ENCODE data around the gene ZNF22.
A peak's percentile ranks its signal among the peaks of the same experiment; 100 is the strongest.

The ZNF22 gene

DNA sequence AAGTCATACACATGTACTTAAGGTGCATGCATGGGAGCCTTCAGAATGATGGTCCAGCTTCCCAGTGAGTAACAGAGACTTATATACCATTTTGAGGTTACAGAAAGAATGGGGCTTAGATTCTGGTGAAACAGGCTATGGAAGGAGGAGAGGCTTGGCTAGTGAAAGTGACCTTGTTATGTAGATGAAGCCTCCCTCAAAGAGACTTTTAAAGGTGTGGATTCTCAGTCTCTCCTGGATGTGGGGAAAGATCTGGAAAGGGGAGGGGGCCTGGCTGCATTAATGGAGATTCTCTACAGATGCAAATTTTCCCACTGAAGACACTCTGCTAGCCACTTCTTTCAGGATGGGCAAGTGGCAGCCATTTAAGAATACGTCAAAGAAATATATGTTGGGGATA lies 35.6 kb upstream of the ZNF22 start:
- DNase-seq (ENCODE audit: low read depth in 2 of 2): no peak

DNA sequence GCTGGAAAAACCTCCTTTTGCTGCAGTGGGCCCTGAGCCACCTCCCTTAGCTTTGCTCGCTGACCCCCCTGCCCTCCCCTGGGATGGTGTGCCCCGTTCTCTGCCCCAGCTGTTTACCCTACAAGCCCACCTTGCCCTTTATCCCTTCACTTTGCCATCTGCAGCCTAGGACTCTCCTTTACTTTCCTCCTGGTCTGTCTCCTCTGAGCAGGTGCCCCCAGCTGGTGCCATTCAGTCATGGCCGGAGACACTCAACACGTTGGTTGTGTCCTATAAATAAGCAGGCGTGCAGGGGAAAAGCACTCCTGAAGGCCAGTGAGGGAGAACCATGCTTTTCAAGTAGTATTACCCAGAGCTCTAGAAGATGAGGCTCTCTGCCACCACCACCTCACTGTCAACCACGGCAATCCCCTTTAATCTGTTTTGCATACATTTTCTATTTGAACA lies 35.0 kb upstream of the ZNF22 start:
- no peak for DNase-seq (ENCODE audit: low read depth in 2 of 2)

- DNase-seq (ENCODE audit: low read depth in 2 of 2): no peak
Measured at GRCh38 chr10:44966129-44966815, 34.5 kb upstream of the ZNF22 start.

DNA sequence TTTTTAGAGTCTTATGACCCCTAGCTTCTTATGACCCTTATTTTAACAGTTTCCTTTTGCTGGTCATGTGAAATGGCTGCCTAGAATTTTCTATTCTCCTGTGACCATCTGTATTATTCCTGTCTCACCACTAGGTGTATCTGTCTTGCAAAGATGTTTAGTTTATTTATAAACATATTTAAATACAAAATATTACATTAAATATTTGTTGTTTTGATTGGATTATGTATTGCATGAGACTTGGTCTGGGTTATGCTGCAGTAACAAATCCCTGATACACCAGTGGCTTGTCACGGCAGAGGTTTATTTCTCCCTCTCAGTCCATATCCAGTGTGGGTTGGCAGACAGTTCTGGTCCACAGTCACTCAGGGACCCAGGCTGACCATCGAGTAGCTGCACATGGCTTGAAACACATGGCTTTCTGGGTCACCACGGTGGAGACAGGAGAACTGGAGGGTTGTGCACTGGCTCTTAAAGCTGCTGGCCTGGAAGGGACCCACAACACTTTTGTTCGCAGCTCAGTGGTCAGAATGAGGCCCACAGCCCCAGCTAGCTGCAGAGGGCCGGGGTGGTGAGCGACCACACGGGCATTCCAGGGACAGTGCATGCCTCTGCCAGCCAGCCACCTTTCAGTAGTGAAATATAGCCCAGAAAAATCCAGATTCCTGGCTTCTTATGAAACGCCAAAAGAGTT lies 33.8 kb upstream of the ZNF22 start:
- DNase-seq (ENCODE audit: low read depth in 2 of 2): no peak

- no peak for DNase-seq (ENCODE audit: low read depth in 2 of 2)
Measured at GRCh38 chr10:44967616-44968015, 33.1 kb upstream of the ZNF22 start.

DNA sequence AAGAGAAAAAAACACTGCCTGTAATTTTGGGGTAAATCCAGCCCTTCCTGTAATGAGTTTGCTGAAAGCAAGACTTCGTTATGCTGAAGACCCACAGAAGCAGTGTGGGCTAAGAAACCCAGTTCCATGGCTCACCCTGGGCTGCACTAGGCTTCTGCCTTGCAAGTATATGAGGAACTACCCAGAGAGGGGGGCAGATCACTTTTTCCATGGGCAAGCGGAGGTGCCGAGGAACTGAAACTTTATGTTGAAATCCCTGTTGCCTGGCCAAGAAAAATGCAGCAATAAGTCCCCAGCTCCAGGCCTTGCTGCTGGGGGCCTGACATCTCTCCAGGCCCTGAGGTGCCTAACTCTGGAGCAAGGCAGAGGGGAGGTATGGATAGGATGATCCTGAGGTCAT lies 32.6 kb upstream of the ZNF22 start:
- DNase-seq (ENCODE audit: low read depth in 2 of 2): no peak

DNA sequence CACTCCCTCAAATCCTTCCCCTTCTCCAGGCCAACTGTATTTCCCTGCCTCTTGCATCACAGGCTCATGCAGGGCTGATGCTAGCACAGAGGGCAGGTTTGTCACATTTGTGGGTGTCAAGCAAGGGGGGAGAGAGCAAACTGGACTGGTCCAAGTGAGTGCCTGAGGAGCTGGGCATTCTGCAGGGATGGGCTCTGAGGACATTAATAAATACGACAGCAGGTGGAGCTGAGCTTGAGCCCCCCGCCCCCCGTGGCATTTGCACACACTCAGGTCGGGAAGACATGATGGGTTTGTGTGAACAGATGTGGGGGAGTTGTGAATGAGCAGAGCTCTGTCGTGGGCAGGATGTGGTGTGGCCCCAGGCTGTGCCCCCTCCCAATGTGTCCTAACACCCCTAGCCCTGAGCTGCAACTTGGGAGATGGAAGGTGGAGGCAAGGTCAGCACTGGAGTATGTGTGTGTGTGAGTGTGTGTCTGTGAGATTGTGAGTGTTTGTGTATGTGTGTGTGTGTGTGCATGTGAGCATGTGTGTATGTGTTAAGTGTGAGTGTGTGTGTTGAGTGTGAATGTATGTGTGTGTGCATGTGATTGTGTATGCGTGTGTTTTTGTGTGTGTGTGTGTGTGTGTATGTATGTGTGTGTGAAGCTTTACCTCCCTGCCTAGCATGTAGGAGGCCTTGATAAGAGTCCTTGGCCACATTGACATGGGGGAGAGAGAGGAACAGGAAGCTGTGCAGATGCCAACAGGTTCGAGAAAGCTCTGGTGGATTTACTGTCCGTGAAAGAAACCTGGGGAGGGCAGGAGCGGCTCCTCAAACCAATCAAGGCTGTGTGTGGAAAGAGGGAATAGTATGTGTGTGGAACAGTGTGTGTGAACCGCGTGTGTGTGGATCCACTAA lies 32.0 kb upstream of the ZNF22 start:
- DNase-seq (ENCODE audit: low read depth in 2 of 2): no peak

GRCh38 chr10:44969854-44970253 lies 30.9 kb upstream of the ZNF22 start:
- DNase-seq (ENCODE audit: low read depth in 2 of 2): no peak

GRCh38 chr10:44970812-44971395 lies 29.8 kb upstream of the ZNF22 start:
- DNase-seq (ENCODE audit: low read depth in 2 of 2): no peak

DNA sequence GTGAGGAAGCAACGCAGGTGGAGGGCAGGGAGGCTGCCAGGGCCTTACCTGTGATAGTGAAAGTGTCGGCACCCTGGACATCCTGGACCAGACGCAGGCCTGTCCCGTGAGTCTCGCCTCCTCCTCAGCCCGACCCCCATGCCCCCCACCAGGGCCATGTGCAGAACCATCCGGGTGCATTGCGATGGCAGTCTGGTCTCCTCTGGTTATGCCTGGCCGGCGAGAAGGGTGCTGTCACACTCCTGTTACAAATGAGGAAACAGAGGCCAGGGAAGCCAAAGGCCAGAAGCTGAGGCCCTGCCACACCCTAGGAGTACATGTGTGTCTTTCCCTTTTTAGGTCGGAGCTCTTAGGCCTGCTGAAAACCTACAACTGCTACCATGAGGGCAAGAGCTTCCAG lies 29.3 kb upstream of the ZNF22 start:
- DNase-seq (ENCODE audit: low read depth in 2 of 2): no peak

DNA sequence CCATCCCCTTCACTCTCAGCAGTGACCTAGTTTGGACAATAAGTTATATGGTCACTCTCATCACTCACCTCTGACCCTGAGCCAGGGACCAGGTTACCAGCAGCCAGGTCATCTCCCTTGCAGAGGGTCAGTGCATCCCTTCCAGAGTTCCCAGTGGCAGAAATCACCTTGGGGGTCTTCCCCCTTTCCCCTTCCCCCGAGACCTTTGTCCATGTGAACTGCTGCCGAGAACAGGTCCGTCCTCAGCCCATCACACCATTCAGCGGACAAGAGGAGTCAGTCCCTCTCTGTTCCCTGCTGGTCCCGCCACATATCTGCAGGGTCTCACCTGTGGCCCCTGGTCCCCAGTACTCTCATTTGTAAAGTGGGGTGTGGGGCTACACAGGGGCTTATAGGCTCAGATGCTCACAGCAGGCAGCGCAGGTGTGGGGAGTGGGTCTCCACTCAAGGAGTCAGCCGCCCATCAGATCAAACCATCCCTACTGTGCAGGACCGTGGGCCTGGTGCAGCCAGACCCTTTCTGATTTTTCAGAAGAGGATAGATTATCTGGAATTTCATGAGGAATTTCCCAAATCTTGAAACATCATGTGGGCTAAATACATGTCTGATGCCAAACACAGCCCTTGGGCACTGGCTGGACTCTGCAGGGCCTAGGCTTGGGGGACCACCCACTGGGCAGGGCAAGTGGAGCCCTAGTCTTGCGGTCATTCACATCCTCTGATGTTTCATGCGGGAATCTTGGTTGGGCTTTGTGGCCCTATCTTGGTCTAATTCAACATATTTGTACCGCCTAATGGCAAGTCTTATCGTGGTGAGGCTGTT lies 28.6 kb upstream of the ZNF22 start:
- no peak for DNase-seq (ENCODE audit: low read depth in 2 of 2)

DNA sequence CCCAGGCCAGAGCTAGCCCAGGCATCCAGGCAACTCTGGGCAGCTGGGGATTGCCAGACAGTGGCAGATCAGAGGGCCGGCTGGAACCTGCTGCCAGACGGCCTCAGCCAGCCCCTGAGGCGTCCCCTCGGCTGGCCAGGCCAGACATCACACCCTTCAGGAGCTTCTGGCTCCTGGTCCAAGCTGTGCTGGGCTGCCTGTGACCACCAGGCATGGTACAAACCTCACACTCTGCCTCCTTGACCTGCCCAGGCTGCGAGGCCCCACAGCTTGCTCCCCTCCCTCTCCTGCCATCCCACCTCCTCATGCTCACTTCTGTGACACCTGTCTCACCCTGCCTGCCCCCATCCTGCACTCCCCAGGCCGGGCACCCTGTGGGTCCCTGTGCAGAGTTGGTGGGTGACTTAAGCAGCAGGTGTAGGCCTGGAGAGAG lies 27.8 kb upstream of the ZNF22 start:
- no peak for DNase-seq (ENCODE audit: low read depth in 2 of 2)

GRCh38 chr10:44973323-44974081 lies 27.2 kb upstream of the ZNF22 start:
- DNase-seq (ENCODE audit: low read depth in 2 of 2): no peak

GRCh38 chr10:44974082-44974627 lies 26.6 kb upstream of the ZNF22 start:
- no peak for DNase-seq (ENCODE audit: low read depth in 2 of 2)

GRCh38 chr10:44974628-44975430 lies 25.9 kb upstream of the ZNF22 start:
- DNase-seq (ENCODE audit: low read depth in 2 of 2): peak; percentile 43 to 58

DNA sequence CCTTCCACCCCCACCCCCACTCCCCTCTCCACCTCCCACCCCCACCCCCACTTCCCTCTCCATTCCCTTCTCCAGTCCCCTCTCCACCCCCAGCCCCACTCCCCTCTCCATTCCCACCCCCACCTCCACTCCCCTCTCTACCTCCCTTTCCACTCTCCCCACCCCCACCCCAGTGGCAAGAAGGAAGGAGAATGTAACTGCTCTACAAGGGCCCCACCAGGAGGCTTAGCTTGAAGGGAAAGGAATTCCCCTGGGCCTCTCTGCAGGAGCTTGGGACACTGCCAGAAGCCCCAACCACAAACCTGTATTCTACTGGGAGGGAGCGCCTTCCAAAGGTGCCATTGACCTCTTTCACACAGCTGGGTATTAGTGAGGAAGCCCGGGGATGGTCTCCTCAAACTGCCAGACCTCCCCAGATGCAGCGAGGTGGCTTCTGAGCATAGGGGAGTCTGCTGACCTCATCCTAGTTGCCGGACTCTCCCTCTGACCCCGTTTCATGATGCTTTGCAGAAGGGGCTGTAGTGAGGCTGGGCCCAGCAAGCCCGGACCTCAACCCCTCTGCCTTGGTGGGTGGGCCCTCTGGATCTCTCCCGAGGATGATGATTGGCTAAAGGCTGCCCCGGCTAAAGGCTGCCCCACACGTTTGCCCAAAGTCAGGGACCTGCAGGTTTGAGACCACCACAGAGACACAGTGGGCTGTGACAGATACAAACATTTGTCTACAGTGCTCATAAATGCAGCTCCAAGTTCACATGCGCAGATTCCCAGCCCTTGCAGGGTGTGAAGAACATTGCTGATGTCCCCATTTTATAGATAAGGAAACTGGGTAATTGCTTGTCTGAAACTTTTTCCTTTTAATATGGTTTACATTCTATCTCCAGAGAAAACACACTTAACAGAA lies 25.0 kb upstream of the ZNF22 start:
- DNase-seq (ENCODE audit: low read depth in 2 of 2): no peak

GRCh38 chr10:44976352-44977198 lies 24.1 kb upstream of the ZNF22 start:
- no peak for DNase-seq (ENCODE audit: low read depth in 2 of 2)
